HG02642 (cell line): ENCODE measurements around the gene FMN2.
"Not testable (repeated sequence)": the region's sequence is repeated elsewhere in the genome, so short reads cannot be mapped to it uniquely, and the experiment has no call there.

Experiments used
- ATAC-seq: cut with Tn5 transposase; IDR thresholded peaks from one replicate; pipeline ENCODE4 v1.9.1; 2021; ENCODE audit warnings: mild to moderate bottlenecking; ENCODE audit not compliant: unreplicated experiment, poor library complexity

FMN2 gene

DNA sequence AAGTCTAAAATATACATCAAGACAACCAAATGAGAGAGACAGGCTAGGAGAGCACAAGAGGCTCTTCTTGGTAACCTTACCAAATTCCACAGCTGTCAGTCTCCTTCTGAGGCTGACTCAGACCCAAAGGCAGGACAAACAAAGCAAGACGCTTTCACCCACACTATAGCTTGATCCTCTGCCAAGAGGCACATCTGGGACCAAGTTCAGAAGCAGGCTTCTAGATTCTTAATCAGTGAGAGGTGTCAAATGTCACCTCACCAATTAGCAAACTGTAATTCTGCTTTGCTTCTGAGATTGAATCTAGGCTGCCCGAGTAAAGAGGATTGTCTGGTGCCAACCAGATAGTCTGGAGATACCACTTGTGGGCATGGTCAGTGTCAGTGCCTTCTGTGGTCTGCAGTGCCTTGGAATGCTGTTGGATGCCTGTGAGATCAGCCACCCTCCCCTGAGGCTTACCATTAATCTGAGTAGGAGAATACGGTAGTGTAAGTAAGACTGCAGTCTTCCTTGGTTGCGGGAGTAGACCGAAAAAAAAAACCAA is 151.0 kb downstream of the FMN2 start:
- no peak for ATAC-seq

DNA sequence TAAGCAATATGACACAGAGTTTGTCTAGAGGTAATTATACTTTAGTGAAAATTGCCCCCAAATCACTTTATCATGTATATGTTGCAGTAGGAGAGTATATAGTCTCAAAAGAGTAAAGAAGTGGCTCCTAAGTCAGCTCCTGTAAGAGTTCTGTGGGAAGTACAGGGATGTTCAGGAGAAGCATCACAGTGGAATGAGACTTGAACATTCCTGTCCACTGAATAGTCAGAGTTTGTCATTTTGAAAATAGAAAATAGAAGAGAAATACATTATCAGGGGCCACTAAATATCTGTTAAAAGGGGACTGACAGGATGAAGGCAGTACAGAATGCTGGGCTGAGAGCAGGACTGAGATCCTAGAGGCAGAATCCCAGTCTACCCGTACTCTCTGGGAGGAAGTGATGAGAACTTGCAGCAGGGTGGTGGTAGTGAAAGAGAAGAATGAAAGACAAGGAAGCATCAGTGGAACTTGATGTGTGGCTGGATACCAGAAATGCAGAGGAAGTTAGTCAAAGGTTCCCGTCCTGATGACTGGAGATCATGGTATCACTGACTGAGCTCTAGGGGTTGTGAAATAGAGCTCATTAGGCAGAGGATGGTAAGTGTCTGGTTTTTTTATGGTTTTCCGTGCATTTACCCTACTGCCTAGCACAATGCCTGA is 153.4 kb downstream of the FMN2 start:
- ATAC-seq = no peak

- no peak for ATAC-seq
Observed at GRCh38 chr1:240245629-240246020, 153.9 kb downstream of the FMN2 start.

- ATAC-seq = no peak
Observed at GRCh38 chr1:240247899-240248298, 156.2 kb downstream of the FMN2 start.

DNA sequence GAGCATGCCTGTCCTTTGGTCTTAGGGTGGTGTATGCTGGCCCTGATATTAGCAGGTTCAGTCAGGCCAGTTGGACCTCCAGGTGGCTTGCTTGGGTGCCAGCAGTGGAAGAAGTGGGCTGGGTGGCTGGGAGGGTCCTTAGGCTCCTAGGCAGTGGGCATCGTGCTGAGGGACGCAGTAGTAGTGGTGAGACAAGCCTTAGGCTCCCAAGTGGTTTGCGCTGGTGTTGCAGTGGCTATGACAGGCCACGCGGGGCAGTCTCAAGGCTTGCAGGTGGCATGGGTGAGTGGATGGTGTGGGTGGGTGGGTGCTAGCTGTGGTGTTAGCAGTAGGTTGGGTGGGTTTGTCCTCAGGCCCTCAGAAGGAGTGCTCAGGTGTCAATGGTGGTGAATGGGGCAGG is 162.3 kb downstream of the FMN2 start:
- ATAC-seq = no peak

- no peak for ATAC-seq
Observed at GRCh38 chr1:240254778-240255291, 163.2 kb downstream of the FMN2 start.

DNA sequence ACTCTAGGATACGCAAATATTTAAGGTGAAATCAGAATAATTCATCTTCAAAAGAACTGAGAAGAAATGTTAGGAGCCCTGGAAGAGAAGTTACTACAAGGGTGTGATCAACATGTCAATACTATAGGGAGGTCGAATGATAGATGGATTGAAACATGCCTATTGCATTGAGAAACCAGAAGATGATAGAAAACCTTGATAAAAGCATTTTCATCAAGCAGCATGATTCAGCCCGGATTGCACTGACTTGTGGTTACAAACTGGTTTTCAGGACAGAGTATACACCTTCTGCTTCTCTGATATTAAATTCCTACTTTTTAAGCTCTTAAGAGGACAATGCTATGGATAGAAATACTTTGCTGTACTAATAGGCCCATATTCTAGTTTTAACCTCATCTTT is 164.2 kb downstream of the FMN2 start:
- no peak for ATAC-seq

DNA sequence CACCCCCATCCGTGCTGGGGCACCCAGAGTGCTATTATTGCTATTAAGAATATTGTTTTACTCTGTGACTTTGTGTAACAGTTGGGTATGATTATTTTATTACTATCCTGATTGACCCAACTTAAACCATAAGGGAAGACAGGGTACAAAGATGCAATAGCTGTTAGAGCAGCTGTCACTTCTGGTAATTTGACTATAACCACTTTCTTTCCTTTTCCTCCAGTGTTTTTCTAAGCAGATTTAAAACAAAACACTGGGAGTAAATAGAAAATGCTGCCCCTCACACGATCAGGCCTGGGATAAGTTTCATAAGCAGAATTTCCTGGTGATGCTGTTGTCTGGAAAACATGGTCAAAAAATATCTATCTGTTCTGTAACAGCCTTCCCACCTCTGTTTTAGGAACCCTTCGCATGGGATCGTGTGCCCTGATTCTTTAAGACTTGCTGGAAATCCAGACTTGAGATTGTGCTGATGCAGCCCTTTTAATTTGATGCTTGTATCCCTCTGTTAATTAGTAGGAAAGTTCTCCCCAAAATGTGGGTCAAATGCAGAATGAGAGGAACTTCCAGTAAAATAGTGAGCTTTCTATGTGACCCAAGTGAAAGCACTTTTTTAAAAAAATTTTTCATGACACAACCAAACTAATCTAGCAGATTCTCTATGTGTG is 165.3 kb downstream of the FMN2 start:
- no peak for ATAC-seq

DNA sequence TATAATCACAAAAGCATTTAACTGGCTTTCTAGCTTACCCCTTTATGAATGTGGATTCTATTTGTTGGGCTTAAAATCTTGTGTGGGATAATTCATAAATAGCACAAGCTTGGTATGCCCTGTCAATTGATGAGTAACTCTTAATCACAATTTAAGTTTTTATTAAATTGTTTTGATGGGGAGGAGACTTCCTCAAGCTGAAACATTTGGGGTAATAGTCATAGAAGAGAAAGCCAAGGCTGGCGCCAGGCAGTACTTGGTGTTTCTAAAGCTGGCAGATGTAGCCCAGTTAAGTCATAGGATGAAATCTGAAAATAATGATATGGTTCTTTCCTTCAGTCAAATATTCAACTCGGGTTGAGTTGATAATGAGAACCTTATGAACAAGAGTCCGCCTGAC is 167.2 kb downstream of the FMN2 start:
- ATAC-seq = no peak

DNA sequence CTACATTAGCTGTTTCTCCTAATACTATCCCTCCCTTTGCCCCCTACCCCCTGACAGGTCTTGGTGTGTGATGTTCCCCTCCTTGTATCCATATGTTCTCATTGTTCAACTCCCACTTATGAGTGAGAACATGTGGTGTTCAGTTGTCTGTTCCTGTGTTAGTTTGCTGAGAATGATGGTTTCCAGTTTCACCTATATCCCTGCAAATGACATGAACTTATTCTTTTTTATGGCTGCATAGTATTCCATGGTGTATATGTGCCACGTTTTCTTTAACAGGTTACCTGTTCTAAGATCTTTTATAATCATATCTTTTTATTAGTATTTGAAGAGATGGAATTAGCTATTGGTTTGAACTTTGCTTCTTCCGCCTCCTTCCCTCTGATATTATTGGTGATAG is 172.8 kb downstream of the FMN2 start:
- not testable (repeated sequence) for ATAC-seq

DNA sequence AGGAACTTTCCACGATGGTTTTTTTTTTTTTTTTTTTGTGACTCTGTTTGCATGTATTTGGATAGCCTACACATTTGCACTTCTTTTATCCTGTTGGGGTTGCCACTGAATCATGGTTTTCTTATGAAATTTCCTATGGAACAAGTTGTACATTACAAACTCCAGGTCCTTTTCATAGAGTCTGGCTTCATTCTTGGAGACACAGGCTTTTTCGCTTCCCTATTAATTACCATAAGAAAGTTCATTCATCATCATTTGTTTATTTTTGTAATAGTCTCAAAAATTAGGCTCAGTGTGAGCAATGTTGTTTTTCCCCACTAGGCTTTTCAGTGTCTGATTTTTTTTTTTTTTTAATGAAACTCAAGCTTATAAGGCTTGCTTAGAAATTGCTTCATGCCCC is 179.4 kb downstream of the FMN2 start:
- no peak for ATAC-seq

- ATAC-seq = no peak
Observed at GRCh38 chr1:240274569-240274968, 182.9 kb downstream of the FMN2 start.

- not testable (repeated sequence) for ATAC-seq
Observed at GRCh38 chr1:240275219-240275618, 183.5 kb downstream of the FMN2 start.

- no peak for ATAC-seq
Observed at GRCh38 chr1:240278082-240278481, 186.4 kb downstream of the FMN2 start.

DNA sequence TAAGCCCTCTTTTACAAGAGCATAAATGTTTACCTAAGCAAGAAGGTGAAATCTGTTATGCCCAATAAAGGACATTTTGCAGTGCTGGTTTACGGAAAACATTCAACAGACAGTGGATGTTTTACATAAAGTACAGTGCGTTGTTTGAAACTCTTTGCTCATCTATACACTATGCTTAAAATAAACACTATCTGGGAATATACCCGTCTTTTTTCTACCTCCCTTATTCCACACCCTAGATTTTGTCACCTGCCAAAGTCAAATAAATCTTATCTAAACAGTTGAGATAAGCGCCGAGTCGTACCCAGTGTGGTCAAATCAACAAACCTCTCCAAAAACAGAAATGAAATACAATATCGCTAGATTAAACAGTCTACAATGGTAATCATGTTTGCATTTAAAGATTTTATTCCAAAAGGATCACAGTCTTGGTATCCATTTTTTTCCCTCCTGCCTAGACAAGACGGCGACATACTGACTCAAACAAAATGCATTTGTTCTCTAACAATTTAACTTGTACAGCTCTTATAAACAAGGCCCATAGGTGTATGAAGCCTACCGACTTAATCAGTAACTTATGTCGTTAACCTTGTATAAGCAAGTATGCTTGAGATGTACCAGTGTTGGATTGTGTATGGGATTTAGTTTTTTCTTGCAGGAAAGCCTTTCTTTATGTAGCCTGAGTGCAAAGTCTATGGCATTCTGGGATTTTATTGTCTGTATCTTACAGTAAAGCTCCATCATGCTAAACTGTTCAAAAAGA is 189.1 kb downstream of the FMN2 start:
- no peak for ATAC-seq

DNA sequence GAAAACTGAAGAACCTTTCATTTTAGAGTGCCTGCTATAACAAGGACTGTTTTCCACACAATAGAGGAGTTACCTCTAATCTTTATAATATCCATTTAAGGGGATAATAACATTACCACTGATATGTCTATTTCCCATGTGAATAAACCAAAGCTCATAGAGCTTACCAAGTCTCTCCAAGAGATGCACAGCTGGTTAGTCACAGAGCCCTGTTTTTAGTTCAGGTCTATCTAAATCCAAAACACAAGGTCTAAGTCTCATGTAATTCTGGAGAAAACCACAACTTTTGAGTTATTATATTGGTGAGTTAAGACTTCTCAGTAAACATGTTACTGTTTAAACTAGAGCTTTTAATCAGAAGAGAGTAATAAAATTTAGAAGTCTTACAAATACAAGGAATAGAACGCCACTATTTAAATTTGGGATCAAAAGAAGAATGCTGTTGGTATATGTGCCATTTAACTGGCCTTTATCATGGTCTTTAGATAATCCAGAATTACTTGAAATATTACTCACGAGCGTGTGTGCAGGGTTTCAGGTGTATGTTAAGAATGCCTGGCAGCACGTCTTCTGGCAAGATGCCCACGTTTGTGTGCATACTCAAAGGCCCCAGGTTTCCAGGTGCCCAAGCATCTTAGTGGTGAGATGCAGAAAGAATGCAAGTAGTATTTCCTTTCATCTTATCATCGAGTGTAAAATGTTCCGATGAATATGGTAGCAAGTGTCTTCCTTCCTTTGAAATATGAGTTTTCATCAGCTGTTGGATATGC is 190.6 kb downstream of the FMN2 start:
- ATAC-seq = no peak

- no peak for ATAC-seq
Observed at GRCh38 chr1:240284656-240285414, 193.2 kb downstream of the FMN2 start.

- ATAC-seq = no peak
Observed at GRCh38 chr1:240285540-240285939, 193.9 kb downstream of the FMN2 start.

- ATAC-seq = no peak
Observed at GRCh38 chr1:240287722-240288121, 196.0 kb downstream of the FMN2 start.

- no peak for ATAC-seq
Observed at GRCh38 chr1:240293706-240294105, 202.0 kb downstream of the FMN2 start.
